OCI-LY7 (cell line): Measurements from ENCODE around the gene POLR1B. TPM values are rescaled to one million over a fixed set of nuclear protein-coding genes. Genes with fewer than 3 reads are reported as not detected.

Source experiments
- BruUV-seq: library from RNA; stranded (reverse); fragments of 400-500 nt; replicated peaks from 2 replicates; lab custom pipeline; 2021; lab: Mats Ljungman, UMichigan
- CTCF ChIA-PET: fragments of 300-600 bp; sonication (Branson Sonifier 250); formaldehyde crosslinking; loops from one replicate; lab custom pipeline; 2022; ENCODE audit warnings: antibody characterized with exemption; ENCODE audit not compliant: unreplicated experiment; lab: Charles Lee
- POLR2A ChIA-PET: fragments of 300-600 bp; sonication (Branson Sonifier 250); formaldehyde crosslinking; loops from one replicate; lab custom pipeline; 2022; ENCODE audit warnings: antibody characterized with exemption; lab: Charles Lee
- DNase-seq: peaks from one replicate; pipeline ENCODE4 v3.0.0-alpha.2; 2015; ENCODE audit warnings: low spot score
- H2AFZ ChIP-seq: fragments of 200-600 bp; sonication (generic), shearing (Covaris generic); 2 replicates; pipeline ENCODE4 v1.6.1; 2014; ENCODE audit warnings: mild to moderate bottlenecking, antibody characterized with exemption, low read length, moderate library complexity
- H3K27ac ChIP-seq: fragments of 200-600 bp; sonication (generic); 2 replicates; pipeline ENCODE4 v1.5.1; 2014; ENCODE audit warnings: mixed run types, low read depth, mild to moderate bottlenecking, moderate library complexity, low read length, inconsistent platforms; ENCODE audit not compliant: poor library complexity, severe bottlenecking
- H3K36me3 ChIP-seq: fragments of 200-600 bp; sonication (generic); 2 replicates; pipeline ENCODE4 v1.6.1; 2014; ENCODE audit warnings: mild to moderate bottlenecking, antibody characterized with exemption, low read length, moderate library complexity, mixed read lengths; ENCODE audit not compliant: insufficient read depth
- H3K4me1 ChIP-seq: fragments of 200-600 bp; sonication (generic); 2 replicates; pipeline ENCODE4 v1.5.1; 2014; ENCODE audit warnings: mild to moderate bottlenecking, low read length; ENCODE audit not compliant: insufficient read depth, poor library complexity, severe bottlenecking
- H3K4me2 ChIP-seq: fragments of 200-600 bp; sonication (generic); 2 replicates; pipeline ENCODE4 v1.6.1; 2014; ENCODE audit warnings: mild to moderate bottlenecking, low read length
- H3K4me3 ChIP-seq: fragments of 200-600 bp; sonication (generic); 2 replicates; pipeline ENCODE4 v1.5.1; 2014; ENCODE audit warnings: mild to moderate bottlenecking, low read depth, low read length; ENCODE audit not compliant: poor library complexity, severe bottlenecking
- H3K79me2 ChIP-seq: fragments of 200-600 bp; sonication (generic); 2 replicates; pipeline ENCODE4 v1.6.1; 2016; ENCODE audit warnings: low read depth, mild to moderate bottlenecking, low read length, moderate library complexity, mixed read lengths; ENCODE audit not compliant: insufficient read depth
- H3K9me2 ChIP-seq: fragments of 200-600 bp; sonication (generic); 2 replicates; pipeline ENCODE4 v1.6.1; 2016; ENCODE audit warnings: mild to moderate bottlenecking, low read length, mixed read lengths; ENCODE audit not compliant: insufficient read depth
- H3K9me3 ChIP-seq: fragments of 200-600 bp; sonication (generic); 2 replicates; pipeline ENCODE4 v1.6.1; 2014; ENCODE audit warnings: mild to moderate bottlenecking, mixed run types, low read length, mixed read lengths
- H4K20me1 ChIP-seq: fragments of 200-600 bp; sonication (generic); 2 replicates; pipeline ENCODE4 v1.6.1; 2014; ENCODE audit warnings: mild to moderate bottlenecking, antibody characterized with exemption, low read length, moderate library complexity, mixed read lengths; ENCODE audit not compliant: insufficient read depth
- CTCF ChIP-seq: fragments of 200-600 bp; sonication (generic); conservative IDR thresholded peaks from 2 replicates; pipeline ENCODE4 v1.5.1; 2014; ENCODE audit warnings: mild to moderate bottlenecking, antibody characterized with exemption, low read length, moderate library complexity, mixed read lengths
- EZH2phosphoT487 ChIP-seq: fragments of 200-600 bp; sonication (generic); IDR thresholded peaks from 2 replicates; pipeline ENCODE4 v1.6.1; 2018; ENCODE audit warnings: low read depth, borderline replicate concordance, mild to moderate bottlenecking, mixed run types, antibody characterized with exemption, low read length, moderate library complexity, mixed read lengths
- intact Hi-C: fragments of 100-400 bp; cut with micrococcal nuclease; formaldehyde crosslinking; loops from one replicate; pipeline ENCODE4 v1.10.0; 2022; ENCODE audit not compliant: unreplicated experiment
- total RNA-seq, 2 experiments: library from RNA; depleted of rRNA in 1 of 2; stranded (reverse); fragments of >200 nt in 1 of 2; shearing (Covaris generic) in 1 of 2; gene quantifications; 2 replicates each; pipeline ENCODE4 v1.2.3, GENCODE V29; 2014 to 2022

The POLR1B gene
- total RNA-seq, 2 experiments from 2014 or later: 30.5 to 44.7 TPM

- TF ChIP-seq EZH2phosphoT487: no peak
- no peak for TF ChIP-seq CTCF
- CTCF ChIA-PET: no interaction called here
- Histone ChIP-seq H3K9me3 (no peaks in the 10 kb centered on the region), H2AFZ (no peak overlapping the region), H3K27ac (no peak overlapping the region), H3K36me3 (peaks cover 59% of the 10 kb centered on the region), H3K4me1 (no peaks in the 10 kb centered on the region), H4K20me1 (no peaks in the 10 kb centered on the region), H3K9me2 (no peaks in the 10 kb centered on the region), H3K4me3 (no peak overlapping the region), H3K79me2 (no peaks in the 10 kb centered on the region), H3K4me2 (no peak overlapping the region)
- no peak for DNase-seq
- no TSS peak for BruUV-seq
- POLR2A ChIA-PET: no interaction called here
- intact Hi-C loops: no loop called here
These were observed 13.7 kb upstream of the POLR1B start for GRCh38 chr2:112528541-112528940.

GRCh38 chr2:112529757-112530156 lies 12.5 kb upstream of the POLR1B start:
- intact Hi-C loops: no loop called here
- TF ChIP-seq EZH2phosphoT487 (no peak), CTCF (no peak)
- Histone ChIP-seq H3K79me2 (no peaks in the 10 kb centered on the region), H4K20me1 (no peaks in the 10 kb centered on the region), H2AFZ (no peak overlapping the region), H3K9me2 (no peaks in the 10 kb centered on the region), H3K27ac (no peak overlapping the region), H3K4me1 (no peaks in the 10 kb centered on the region), H3K9me3 (no peaks in the 10 kb centered on the region), H3K4me2 (no peak overlapping the region), H3K36me3 (peaks cover 55% of the 10 kb centered on the region), H3K4me3 (no peak overlapping the region)
- no peak for DNase-seq
- ChIA-PET CTCF (no interaction called here), POLR2A (interaction anchor here (0.6 kb wide), 1 partner anchor 9 kb away, joined by 3 read pairs; no protein-coding TSS in a partner anchor)
- no TSS peak for BruUV-seq

- intact Hi-C loops: no loop called here
These were observed 11.5 kb upstream of the POLR1B start for GRCh38 chr2:112530728-112531127.

More at GRCh38 chr2:112530728-112531127, 11.5 kb upstream of the POLR1B start:
- Histone ChIP-seq H3K4me1 (no peaks in the 10 kb centered on the region), H3K79me2 (no peaks in the 10 kb centered on the region), H3K9me3 (no peaks in the 10 kb centered on the region), H3K4me2 (no peak overlapping the region), H3K4me3 (no peak overlapping the region), H3K9me2 (no peaks in the 10 kb centered on the region), H4K20me1 (no peaks in the 10 kb centered on the region), H3K36me3 (peaks cover 53% of the 10 kb centered on the region), H2AFZ (no peak overlapping the region), H3K27ac (no peak overlapping the region)
- ChIA-PET POLR2A (no interaction called here), CTCF (no interaction called here)
- TF ChIP-seq EZH2phosphoT487: no peak
- no peak for TF ChIP-seq CTCF
- no TSS peak for BruUV-seq
- no peak for DNase-seq
